BJ (cell line): ENCODE results near the gene ALDH16A1. TPM values are rescaled to one million over a fixed set of nuclear protein-coding genes. Genes with fewer than 3 reads are reported as not detected.

Experiments
- CTCF ChIA-PET: fragments of 350-600 bp; formaldehyde crosslinking; extraction: SDS; loops from one replicate; lab custom pipeline; 2021; ENCODE audit warnings: antibody characterized with exemption, inconsistent platforms; lab: Yijun Ruan, JAX
- POLR2A ChIA-PET: fragments of 300-600 bp; sonication (Branson Sonifier 250); formaldehyde crosslinking; extraction: SDS; loops from one replicate; lab custom pipeline; 2021; ENCODE audit warnings: antibody characterized with exemption; lab: Charles Lee
- DNase-seq: peaks from one replicate; pipeline ENCODE4 v3.0.0-alpha.2; 2011; ENCODE audit warnings: low read depth
- H3K27me3 ChIP-seq: 2 replicates; pipeline ENCODE4 v1.6.0; 2011; ENCODE audit warnings: low read length; ENCODE audit not compliant: control insufficient read depth, insufficient read depth
- H3K36me3 ChIP-seq: 2 replicates; pipeline ENCODE4 v1.5.1; 2011; ENCODE audit warnings: low read length; ENCODE audit not compliant: control insufficient read depth, insufficient read depth
- H3K4me3 ChIP-seq: 2 replicates; pipeline ENCODE4 v1.5.1; 2011; ENCODE audit warnings: low read depth, mild to moderate bottlenecking, control low read depth, low read length
- CTCF ChIP-seq: IDR thresholded peaks from 2 replicates; pipeline ENCODE4 v1.5.1; 2011; ENCODE audit warnings: low read depth, mild to moderate bottlenecking, control low read depth, inconsistent platforms, low read length, moderate library complexity; ENCODE audit not compliant: insufficient read depth
- polyA plus RNA-seq: library from polyadenylated mRNA; depleted of rRNA; stranded (reverse); fragments of >200 nt; gene quantifications from 2 replicates; pipeline ENCODE4 v1.2.3, GENCODE V29; 2011

ALDH16A1 gene
- polyA plus RNA-seq, 1 experiment: 15.0 TPM

GRCh38 chr19:49423985-49424303, 29.1 kb upstream of the ALDH16A1 start:
- DNase-seq: no peak
- POLR2A ChIA-PET: no interaction called here
- TF ChIP-seq CTCF: no peak
- H3K4me3 ChIP-seq: no peak overlapping the region
- no peaks in the 10 kb centered on the region for H3K36me3 ChIP-seq
- H3K27me3 ChIP-seq: peaks cover 84% of the 10 kb centered on the region
- CTCF ChIA-PET: interaction anchor here (2.0 to 2.5 kb wide), 2 partner anchors 19 to 32 kb away, joined by 7 to 9 read pairs; no protein-coding TSS in a partner anchor

DNA sequence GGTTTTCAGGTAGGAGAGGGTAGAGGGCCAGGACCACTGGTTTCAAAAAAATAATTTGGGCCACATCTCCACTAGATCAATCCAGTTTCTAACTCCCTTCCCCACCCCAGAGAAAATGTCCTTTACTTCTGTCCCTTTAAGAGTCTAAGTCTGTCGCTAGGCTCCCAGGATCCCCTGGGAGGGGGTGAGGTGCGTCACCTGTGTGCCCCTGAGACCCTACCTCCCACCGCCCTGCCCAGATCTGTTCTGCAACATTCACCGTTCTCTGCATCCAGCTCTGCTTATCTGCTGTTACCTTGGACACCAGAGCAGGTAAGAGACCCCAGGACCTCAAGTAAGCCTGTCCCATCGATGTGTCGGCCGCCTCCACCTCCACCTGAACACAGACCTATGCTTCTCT, 27.8 kb upstream of the ALDH16A1 start, which contains the start of gene GFY:
GFY (plus strand) TSS at position 211 of the 400 bp plus-strand sequence. CDS start 1,043 bp downstream, outside the sequence.
- no peak for TF ChIP-seq CTCF
- no peak within 1 kb of the TSS for H3K4me3 ChIP-seq
- no peak for DNase-seq
- H3K36me3 ChIP-seq: no peaks in the 10 kb centered on the region
- peaks cover 82% of the 10 kb centered on the region for H3K27me3 ChIP-seq
- POLR2A ChIA-PET: interaction anchor here (0.6 kb wide), 1 partner anchor 17 kb away, joined by 4 read pairs; no protein-coding TSS in a partner anchor
- CTCF ChIA-PET: interaction anchor here (2.0 to 2.5 kb wide), 3 partner anchors 9 to 33 kb away, joined by 7 to 10 read pairs (median 9); no protein-coding TSS in a partner anchor

- ChIA-PET CTCF (interaction anchor here (0.9 to 2.5 kb wide), 7 partner anchors 10 to 124 kb away, joined by 3 to 10 read pairs (median 6); no protein-coding TSS in a partner anchor), POLR2A (no interaction called here)
- no peak for TF ChIP-seq CTCF
- no peak for DNase-seq
- H3K4me3 ChIP-seq: no peak overlapping the region
- H3K27me3 ChIP-seq: peaks cover 82% of the 10 kb centered on the region
- no peaks in the 10 kb centered on the region for H3K36me3 ChIP-seq
These were observed 27.0 kb upstream of the ALDH16A1 start for GRCh38 chr19:49425922-49426592.

DNA sequence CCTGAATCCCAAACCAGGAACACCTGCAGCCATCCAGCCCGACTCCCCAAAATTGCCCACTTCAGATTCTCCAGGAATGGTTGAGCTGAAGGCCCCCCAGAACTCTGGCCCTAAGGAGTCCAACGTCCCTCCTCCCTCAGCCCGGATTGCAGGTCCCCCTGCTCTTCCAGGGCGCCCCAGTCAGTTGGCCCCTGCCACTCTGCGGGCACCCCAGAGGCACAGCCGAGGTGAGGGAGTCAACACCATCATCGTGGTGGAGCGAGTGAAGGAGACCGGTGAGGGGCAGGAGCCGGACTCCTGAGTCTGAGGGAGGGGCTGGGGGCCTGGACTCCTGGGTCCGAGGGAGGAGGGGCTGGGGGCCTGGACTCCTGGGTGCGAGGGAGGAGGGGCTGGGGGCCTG, 25.7 kb upstream of the ALDH16A1 start:
- Histone ChIP-seq H3K36me3 (no peaks in the 10 kb centered on the region), H3K27me3 (peaks cover 76% of the 10 kb centered on the region), H3K4me3 (no peak overlapping the region)
- TF ChIP-seq CTCF: no peak
- no peak for DNase-seq
- ChIA-PET POLR2A (no interaction called here), CTCF (interaction anchor here (1.0 to 2.3 kb wide), 3 partner anchors 13 to 37 kb away, joined by 3 to 6 read pairs (median 6); no protein-coding TSS in a partner anchor)

DNA sequence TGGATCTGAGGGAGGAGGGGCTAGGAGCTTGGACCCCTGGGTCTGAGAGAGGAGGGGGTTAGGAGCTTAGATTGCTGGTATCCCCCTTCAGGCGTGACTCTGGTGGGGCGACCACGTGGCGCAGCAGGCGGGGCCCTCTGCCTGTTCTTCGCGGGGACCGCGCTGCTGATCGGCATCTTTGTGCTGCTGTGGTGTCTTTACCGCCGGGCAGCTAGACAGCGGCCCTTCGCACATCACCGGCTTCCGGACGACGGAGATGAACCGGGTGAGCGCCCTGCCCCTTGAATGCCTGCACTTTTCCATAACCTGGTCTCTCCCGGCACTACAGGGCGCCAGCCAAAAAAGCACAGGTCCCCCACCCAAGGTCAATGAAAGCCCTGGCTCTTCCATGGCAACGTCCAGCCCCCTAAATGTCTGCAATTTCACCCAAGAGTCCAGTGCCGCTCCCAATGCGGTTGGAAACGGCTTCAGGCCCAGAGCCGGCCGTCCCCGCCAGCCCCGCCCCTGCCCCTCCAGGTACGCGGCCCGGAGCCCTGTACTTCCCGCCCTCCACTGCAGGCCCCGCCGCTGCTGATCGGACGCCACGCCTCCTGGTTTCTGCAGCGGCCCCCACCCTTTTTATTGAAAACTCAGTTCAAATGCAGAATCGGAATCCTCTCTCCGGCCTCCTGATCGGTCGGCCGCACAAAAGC, 25.0 kb upstream of the ALDH16A1 start:
- no peaks in the 10 kb centered on the region for H3K36me3 ChIP-seq
- TF ChIP-seq CTCF: no peak
- no peak overlapping the region for H3K4me3 ChIP-seq
- peaks cover 75% of the 10 kb centered on the region for H3K27me3 ChIP-seq
- CTCF ChIA-PET: interaction anchor here (0.6 to 2.3 kb wide), 2 partner anchors 15 to 20 kb away, joined by 3 to 6 read pairs; no protein-coding TSS in a partner anchor
- POLR2A ChIA-PET: no interaction called here
- DNase-seq: no peak
